Activated CD4-positive, alpha-beta T cell treated with anti-CD3 and anti-CD28 coated beads, Interleukin-2, Interleukin-4, amounts not matched to agents 100 ng/mL and 50 ng/mL, durations not matched to agents 16 hours and 8 hours (primary cell): ENCODE results near the gene KCNAB1.

Experiments
- DNase-seq: peaks from one replicate; pipeline ENCODE4 v3.0.0-alpha.2; 2020; ENCODE audit warnings: low spot score

Gene KCNAB1

DNA sequence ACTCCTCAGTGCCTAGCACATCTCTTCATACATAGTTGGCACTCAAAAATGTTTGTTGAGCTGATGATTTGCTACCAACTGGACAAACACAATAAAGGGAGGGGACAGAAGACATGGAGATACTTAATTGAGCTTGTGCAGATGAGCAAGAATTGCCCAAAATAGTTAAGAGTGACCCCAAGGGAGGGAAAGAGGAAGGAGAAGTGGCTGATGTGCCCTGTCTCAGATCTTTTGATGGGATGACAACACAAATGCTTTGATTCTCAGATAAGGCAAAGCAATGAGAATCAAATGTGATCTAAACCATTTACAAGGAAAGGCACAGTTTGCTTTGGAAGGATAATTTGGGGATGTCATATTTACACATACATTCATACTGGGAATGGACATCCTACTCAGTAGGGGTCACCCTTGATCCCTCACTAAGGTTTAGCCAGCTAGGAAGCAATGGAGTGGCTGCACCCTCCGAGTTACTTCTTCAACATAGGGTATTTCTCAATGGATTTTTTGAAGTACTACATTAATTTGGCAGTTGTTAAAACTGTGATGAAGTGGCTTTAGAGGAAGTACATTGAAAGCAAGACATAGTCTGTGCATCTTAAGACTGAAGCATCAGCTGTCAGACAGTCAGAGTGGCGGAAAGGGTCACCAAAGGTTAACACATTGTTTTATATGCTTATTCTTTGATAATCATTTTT, 456.4 kb downstream of the KCNAB1 start:
- DNase-seq = no peak

DNA sequence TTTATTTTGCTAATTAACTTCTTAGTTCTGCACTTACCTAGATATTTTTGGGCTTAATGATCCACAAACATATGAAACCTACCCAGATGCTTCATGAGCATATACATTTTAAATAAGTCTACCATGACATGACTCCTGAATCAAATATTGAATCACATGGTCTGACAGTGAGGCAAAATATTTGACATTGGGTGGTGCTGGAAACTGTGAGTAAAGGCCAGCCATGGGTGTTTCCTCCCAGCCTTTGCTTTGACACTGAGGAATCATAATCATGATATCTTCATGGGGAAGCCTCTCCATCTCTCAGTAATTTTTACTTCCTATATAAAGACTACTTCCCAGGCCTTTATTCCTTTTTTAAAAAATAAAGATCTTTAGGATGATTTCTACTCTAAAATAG, 457.4 kb downstream of the KCNAB1 start:
- DNase-seq = no peak

- no peak for DNase-seq
Measured at GRCh38 chr3:156579427-156579851, 459.1 kb downstream of the KCNAB1 start.

GRCh38 chr3:156581033-156581432, 460.7 kb downstream of the KCNAB1 start:
- DNase-seq = no peak

DNA sequence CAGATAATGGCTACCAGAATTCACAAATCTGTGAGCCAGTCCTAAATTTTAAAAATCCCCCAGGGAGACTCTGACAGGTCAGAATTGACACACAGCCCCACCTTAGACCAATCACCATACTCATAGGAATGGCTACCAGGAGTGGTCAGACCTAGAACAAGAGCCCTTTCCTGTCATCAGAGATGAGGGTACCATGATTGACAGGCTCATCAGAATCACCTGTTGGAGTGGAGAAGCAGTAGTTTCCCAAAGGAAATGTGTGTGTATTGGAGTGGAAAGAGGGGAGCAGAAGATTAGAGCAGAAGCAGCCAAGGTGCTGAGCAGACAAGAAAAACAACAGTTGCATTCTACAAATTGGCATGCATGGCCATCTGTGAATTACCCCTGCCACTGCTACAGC, 461.6 kb downstream of the KCNAB1 start:
- DNase-seq = no peak

DNA sequence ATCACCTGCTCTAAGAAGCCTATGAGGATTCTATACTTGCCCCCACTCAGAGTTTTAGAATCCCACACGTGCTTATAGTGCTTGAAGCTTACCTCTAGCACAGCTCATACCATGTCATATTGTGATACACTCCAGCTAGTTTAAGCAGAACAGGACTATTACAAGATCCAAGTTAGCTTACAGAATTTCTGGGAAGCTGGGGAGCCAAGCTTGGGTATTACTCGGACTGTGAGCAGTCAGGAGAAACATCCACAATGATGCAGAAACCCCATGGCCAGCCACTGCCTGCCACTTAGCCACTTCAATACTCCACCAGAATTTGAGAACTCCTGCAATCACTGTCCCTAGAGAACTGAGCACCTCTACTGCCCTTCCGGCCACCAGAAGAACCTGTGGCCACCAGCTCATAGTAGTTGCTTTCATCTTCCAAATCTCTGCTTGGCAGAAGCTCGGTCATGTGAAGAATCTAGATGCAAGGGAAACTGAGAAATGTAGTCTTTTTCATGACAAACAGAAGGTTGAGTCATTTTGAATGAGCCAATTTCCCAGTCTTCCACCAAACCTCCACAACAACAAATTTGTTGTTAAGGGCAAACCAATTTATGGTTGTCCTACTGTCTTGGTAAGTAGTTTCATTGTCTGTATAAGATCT, 462.3 kb downstream of the KCNAB1 start:
- DNase-seq = no peak

DNA sequence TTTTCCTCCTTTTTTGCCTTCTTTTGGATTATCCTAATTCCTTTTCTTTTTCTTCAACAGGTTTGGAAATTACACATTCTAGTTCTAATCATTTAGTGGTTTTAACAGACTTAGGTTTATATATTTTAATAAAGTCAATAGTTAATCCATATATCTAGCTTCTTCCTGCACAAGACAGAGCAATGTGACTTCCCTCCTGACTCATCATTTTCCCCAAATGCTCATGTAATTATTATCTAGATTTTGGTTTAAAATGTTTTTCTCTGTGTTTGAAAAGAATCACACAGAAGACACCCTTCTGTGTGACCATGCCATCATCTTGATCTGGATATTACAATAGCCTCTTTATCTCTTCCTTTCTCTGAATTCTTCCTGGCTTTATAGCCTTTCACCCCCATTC, 463.1 kb downstream of the KCNAB1 start:
- DNase-seq = no peak

GRCh38 chr3:156586905-156587759, 466.8 kb downstream of the KCNAB1 start:
- no peak for DNase-seq

GRCh38 chr3:156587760-156588069, 467.3 kb downstream of the KCNAB1 start:
- no peak for DNase-seq
